ENCODE results near the gene SLC28A1. TPM values are rescaled to one million over a fixed set of nuclear protein-coding genes. Genes with fewer than 3 reads are reported as not detected.

The SLC28A1 gene
- total RNA-seq, 2 experiments from 2014 or later, result not detected

DNA sequence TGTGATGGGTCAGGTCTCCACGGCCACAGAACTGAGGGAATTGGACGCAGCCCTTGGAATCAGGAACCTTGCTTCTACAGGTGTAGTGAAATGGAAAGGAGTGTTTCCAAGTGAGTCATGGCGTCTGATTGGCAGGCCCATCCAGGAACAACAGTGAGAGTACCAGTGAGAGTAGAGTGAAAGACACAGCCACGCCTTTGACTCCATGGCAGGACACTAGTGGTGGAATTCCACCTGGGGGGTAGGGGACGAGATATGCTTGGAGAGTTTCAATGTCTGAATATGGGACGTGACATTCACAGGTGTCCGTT, 3.0 kb upstream of the SLC28A1 start:
- Mint-ChIP-seq H3K4me1 (peaks cover 2% of the 10 kb centered on the region), H3K4me3 (no peak overlapping the region), H3K27ac (no peak overlapping the region), H3K36me3 (no peaks in the 10 kb centered on the region), H3K9me3 (no peaks in the 10 kb centered on the region), H3K27me3 (peaks cover 7% of the 10 kb centered on the region)
- DNase-seq, result no peak
- POLR2A ChIA-PET, result no interaction called here
- no peak for ATAC-seq (ENCODE audit: low read depth)

- no peaks in the 10 kb centered on the region for H3K4me1 Mint-ChIP-seq
- peaks cover 7% of the 10 kb centered on the region for H3K27me3 Mint-ChIP-seq
- H3K27ac Mint-ChIP-seq, result no peak overlapping the region
- no peak for ATAC-seq (ENCODE audit: low read depth)
- no peak for DNase-seq
- no peaks in the 10 kb centered on the region for H3K36me3 Mint-ChIP-seq
- no peak overlapping the region for H3K4me3 Mint-ChIP-seq
- POLR2A ChIA-PET, result no interaction called here
- H3K9me3 Mint-ChIP-seq, result no peaks in the 10 kb centered on the region
These were observed 996 bp upstream of the SLC28A1 start for GRCh38 chr15:84883466-84883865.

- H3K4me3 Mint-ChIP-seq, result no peak overlapping the region
- H3K9me3 Mint-ChIP-seq, result no peaks in the 10 kb centered on the region
- no peak for ATAC-seq (ENCODE audit: low read depth)
- POLR2A ChIA-PET, result no interaction called here
- H3K27me3 Mint-ChIP-seq, result peaks cover 7% of the 10 kb centered on the region
- H3K36me3 Mint-ChIP-seq, result no peaks in the 10 kb centered on the region
- no peak for DNase-seq
- H3K4me1 Mint-ChIP-seq, result no peaks in the 10 kb centered on the region
- no peak overlapping the region for H3K27ac Mint-ChIP-seq
These were observed 1.3 kb downstream of the SLC28A1 start for GRCh38 chr15:84885801-84886200.

DNA sequence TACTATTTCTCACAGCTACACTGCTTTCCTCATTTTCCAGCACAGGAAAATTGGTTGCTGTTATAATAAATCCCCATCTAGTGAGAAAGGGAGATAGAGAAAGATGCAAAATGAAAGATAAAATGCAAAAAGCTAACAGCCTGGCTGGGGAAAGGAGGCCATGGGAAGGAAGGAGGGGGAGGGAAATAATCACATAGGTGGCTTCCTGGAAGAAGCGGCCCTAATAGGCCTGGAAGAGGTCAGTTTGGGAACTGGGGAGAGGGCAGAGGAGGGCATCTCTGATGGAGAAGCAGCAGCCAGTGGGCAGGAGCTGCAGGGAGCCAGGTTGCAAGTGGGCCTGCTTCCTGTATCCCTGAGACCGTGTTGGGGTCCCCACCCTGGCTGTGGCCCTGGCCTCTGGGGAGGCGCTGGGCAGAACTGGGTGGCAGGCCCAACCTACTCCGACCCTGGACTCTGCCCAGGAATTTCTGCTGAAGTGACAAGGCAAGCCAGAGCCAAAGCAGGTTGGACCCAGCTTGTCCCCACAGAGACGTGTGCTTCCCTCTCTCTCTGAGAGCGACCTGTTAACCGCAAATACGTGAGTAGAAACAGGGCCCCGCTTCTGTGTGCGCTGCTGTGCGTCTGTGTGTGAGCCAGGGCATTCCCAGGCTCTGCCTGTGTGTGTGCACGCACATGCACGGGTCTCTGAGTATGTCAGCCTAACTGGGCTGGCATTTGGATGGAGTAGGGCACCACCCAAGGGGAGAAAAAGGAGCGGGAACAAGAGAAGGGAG, 1.9 kb downstream of the SLC28A1 start:
- no peaks in the 10 kb centered on the region for H3K4me1 Mint-ChIP-seq
- DNase-seq (no peak), ATAC-seq (ENCODE audit: low read depth) (no peak)
- peaks cover 9% of the 10 kb centered on the region for H3K27me3 Mint-ChIP-seq
- H3K9me3 Mint-ChIP-seq, result no peaks in the 10 kb centered on the region
- H3K27ac Mint-ChIP-seq, result no peak overlapping the region
- no peaks in the 10 kb centered on the region for H3K36me3 Mint-ChIP-seq
- no peak overlapping the region for H3K4me3 Mint-ChIP-seq
- POLR2A ChIA-PET, result no interaction called here

DNA sequence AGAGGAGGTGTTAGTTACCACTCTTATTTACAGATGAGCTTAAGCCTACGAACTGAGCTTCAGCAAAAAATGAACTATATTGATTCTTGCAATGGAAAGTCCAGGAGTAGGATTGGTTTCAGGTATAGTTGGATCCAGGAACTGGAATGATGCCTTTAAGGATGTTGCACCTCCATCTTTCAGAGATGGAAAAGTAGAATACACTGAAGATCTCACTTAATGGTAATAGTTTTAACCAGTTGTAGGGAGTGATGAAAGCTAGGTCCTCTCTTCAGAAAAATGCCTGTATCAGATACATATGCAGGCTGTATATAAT, 2.5 kb downstream of the SLC28A1 start:
- Mint-ChIP-seq H3K36me3 (no peaks in the 10 kb centered on the region), H3K27ac (no peak overlapping the region), H3K9me3 (no peaks in the 10 kb centered on the region), H3K27me3 (peaks cover 9% of the 10 kb centered on the region), H3K4me3 (no peak overlapping the region), H3K4me1 (no peaks in the 10 kb centered on the region)
- no peak for DNase-seq
- POLR2A ChIA-PET, result no interaction called here
- ATAC-seq (ENCODE audit: low read depth), result no peak

DNA sequence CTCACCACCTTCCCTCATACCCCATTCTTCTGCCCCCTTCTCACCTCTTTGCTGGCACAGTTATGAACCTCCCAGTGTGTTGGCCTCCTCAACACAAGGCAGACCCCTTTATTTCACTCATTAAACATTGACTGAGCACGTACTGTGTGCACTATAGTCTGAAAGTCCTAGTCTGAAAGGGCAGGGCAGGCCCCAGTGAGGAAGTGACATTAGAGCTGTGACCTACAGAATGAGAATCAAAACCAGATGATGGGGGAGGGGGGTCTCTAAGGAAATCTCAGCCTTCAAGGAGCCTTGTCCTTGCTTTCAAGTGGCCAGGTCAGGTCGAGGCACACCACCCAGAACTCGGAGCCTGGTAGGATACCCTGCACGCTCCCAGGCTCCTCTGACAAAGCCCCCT, 3.5 kb downstream of the SLC28A1 start:
- no peak overlapping the region for H3K4me3 Mint-ChIP-seq
- H3K27me3 Mint-ChIP-seq, result peaks cover 9% of the 10 kb centered on the region
- H3K9me3 Mint-ChIP-seq, result no peaks in the 10 kb centered on the region
- no peaks in the 10 kb centered on the region for H3K36me3 Mint-ChIP-seq
- no peak for DNase-seq
- H3K27ac Mint-ChIP-seq, result no peak overlapping the region
- POLR2A ChIA-PET, result no interaction called here
- no peak for ATAC-seq (ENCODE audit: low read depth)
- H3K4me1 Mint-ChIP-seq, result no peaks in the 10 kb centered on the region

DNA sequence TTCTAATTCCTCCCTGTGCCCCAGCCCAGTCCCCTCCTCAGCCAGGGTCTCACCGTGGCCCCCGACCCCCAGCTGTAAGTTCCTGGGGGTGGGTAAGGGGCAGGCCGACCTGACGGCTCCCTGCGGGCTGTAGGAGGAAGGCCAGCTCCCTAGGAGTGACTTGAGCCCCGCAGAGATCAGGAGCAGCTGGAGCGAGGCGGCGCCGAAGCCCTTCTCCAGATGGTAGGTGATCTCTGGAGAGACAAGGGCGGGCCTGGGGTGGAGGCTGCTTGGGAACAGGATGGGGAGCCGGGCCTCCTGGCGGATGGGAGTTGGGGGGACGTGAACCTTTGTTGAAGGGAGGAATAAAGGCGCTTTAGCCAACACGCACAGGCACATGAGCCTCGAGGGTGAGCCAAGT, 4.2 kb downstream of the SLC28A1 start:
- Mint-ChIP-seq H3K36me3 (no peaks in the 10 kb centered on the region), H3K27ac (no peak overlapping the region), H3K4me3 (no peak overlapping the region), H3K9me3 (no peaks in the 10 kb centered on the region), H3K4me1 (no peaks in the 10 kb centered on the region), H3K27me3 (peaks cover 9% of the 10 kb centered on the region)
- POLR2A ChIA-PET, result no interaction called here
- DNase-seq (no peak), ATAC-seq (ENCODE audit: low read depth) (no peak)

- no peaks in the 10 kb centered on the region for H3K9me3 Mint-ChIP-seq
- H3K4me3 Mint-ChIP-seq, result no peak overlapping the region
- ATAC-seq (ENCODE audit: low read depth) (no peak), DNase-seq (no peak)
- H3K27me3 Mint-ChIP-seq, result peaks cover 8% of the 10 kb centered on the region
- H3K36me3 Mint-ChIP-seq, result no peaks in the 10 kb centered on the region
- H3K27ac Mint-ChIP-seq, result peak overlapping the region; percentile 57
- no peaks in the 10 kb centered on the region for H3K4me1 Mint-ChIP-seq
- POLR2A ChIA-PET, result no interaction called here
These were observed 5.0 kb downstream of the SLC28A1 start for GRCh38 chr15:84889313-84889990.

DNA sequence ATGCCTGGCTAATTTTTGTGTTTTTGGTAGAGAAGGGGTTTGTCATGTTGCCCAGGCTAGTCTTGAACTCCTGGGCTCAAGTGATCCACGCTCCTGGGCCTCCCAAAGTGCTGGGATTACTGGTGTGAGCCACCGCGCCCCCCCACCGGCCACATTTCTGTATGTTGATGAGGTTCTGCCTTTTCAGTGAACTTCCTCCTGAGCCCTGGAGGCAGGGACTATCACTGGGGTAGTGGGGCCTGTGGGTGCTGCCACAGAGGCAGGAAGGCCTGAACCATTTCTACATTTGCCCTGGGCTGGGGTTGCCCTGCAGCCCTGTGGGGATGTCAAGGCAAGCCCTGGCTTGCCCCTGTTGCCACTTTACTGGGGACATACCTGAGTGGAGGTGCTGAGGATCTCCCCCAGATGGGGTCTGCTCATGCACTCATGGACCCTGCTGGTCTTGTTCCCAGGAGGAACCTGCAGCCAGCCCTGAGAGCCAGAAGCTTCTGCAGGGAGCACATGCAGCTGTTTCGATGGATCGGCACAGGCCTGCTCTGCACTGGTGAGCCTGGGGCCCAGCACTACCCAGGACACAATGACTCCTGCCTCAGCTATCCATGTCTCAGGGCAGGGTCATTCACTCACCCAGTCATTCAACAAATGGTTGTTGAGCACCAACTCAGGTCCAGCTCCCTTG, 5.7 kb downstream of the SLC28A1 start:
- Mint-ChIP-seq H3K27me3 (peaks cover 6% of the 10 kb centered on the region), H3K4me1 (no peaks in the 10 kb centered on the region), H3K9me3 (no peaks in the 10 kb centered on the region), H3K27ac (peak overlapping the region; percentile 57), H3K4me3 (no peak overlapping the region), H3K36me3 (no peaks in the 10 kb centered on the region)
- POLR2A ChIA-PET, result interaction anchor here (0.7 kb wide), 1 partner anchor 24 kb away, joined by 3 read pairs; no protein-coding TSS in a partner anchor
- no peak for DNase-seq
- ATAC-seq (ENCODE audit: low read depth), result peak; percentile 37

DNA sequence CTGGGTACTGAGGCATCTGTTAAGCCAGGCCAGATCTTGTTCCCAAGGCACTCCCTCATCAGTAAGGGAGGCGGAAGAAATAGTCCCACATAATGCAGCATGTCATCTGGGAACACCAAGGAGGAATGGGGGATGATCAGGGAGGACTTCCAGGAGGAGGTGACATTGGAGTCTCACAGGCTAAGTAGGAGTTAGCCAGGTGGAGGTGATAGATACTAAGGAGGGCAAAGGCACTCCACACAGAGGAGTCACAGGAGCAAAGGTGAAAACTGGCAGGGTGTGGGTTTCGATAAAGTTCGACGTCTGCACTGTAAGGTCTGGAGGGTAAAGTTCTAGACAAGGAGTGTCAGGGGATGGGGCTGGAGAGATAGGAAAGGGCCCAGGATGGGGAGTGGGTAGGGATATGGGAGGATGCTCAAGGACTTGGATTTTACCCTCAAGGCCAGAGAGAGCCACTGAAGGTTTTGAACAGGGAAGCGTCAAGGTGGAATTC, 6.3 kb downstream of the SLC28A1 start:
- ATAC-seq (ENCODE audit: low read depth) (no peak), DNase-seq (no peak)
- Mint-ChIP-seq H3K4me1 (no peaks in the 10 kb centered on the region), H3K9me3 (no peaks in the 10 kb centered on the region), H3K27ac (no peak overlapping the region), H3K27me3 (peaks cover 4% of the 10 kb centered on the region), H3K36me3 (no peaks in the 10 kb centered on the region), H3K4me3 (no peak overlapping the region)
- POLR2A ChIA-PET, result interaction anchor here (0.7 kb wide), 1 partner anchor 24 kb away, joined by 3 read pairs; no protein-coding TSS in a partner anchor

DNA sequence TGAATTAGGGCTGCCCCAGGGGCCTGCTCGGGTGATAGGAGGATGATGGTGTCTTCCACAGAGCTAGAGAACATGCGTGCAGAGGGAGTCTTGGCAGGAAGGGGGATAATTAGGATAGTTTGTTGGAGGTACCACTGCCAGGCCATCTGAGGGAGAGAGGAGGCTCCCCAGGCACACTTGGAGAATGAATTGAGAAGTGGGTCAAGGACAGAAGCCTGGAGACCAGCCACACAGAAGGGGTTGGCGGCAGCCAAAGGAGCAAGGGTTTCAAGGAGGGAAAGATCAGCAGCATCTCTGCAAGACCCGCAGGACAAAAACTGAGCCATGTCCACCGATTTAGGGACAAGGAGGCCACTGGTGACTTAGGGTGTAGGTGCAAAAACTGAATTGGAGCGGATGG, 6.9 kb downstream of the SLC28A1 start:
- Mint-ChIP-seq H3K4me1 (no peaks in the 10 kb centered on the region), H3K9me3 (no peaks in the 10 kb centered on the region), H3K4me3 (no peak overlapping the region), H3K27ac (no peak overlapping the region), H3K27me3 (peaks cover 6% of the 10 kb centered on the region), H3K36me3 (no peaks in the 10 kb centered on the region)
- ATAC-seq (ENCODE audit: low read depth) (no peak), DNase-seq (no peak)
- POLR2A ChIA-PET, result no interaction called here

GRCh38 chr15:84892786-84893307, 8.4 kb downstream of the SLC28A1 start:
- DNase-seq, result no peak
- peaks cover 10% of the 10 kb centered on the region for H3K27me3 Mint-ChIP-seq
- H3K4me1 Mint-ChIP-seq, result no peaks in the 10 kb centered on the region

GRCh38 chr15:84893607-84894006, 9.1 kb downstream of the SLC28A1 start:
- Mint-ChIP-seq H3K27ac (no peak overlapping the region), H3K4me1 (no peaks in the 10 kb centered on the region)

More at GRCh38 chr15:84892786-84893307, 8.4 kb downstream of the SLC28A1 start:
- no peaks in the 10 kb centered on the region for H3K9me3 Mint-ChIP-seq
- no peak overlapping the region for H3K4me3 Mint-ChIP-seq
- POLR2A ChIA-PET, result no interaction called here
- no peak overlapping the region for H3K27ac Mint-ChIP-seq
- no peak for ATAC-seq (ENCODE audit: low read depth)
- no peaks in the 10 kb centered on the region for H3K36me3 Mint-ChIP-seq

More at GRCh38 chr15:84893607-84894006, 9.1 kb downstream of the SLC28A1 start:
- Mint-ChIP-seq H3K36me3 (no peaks in the 10 kb centered on the region), H3K27me3 (peaks cover 13% of the 10 kb centered on the region), H3K4me3 (no peak overlapping the region), H3K9me3 (no peaks in the 10 kb centered on the region)
- ATAC-seq (ENCODE audit: low read depth) (no peak), DNase-seq (no peak)
- POLR2A ChIA-PET, result no interaction called here

All from activated naive CD8-positive, alpha-beta T cell treated with anti-CD3 and anti-CD28 coated beads, Interleukin-2, amount 10 ng/mL, durations not matched to agents 7 days and 5 days (primary cell).